H1 (cell line): ENCODE data around the gene OXLD1. TPM values are rescaled to one million over a fixed set of nuclear protein-coding genes. Genes with fewer than 3 reads are reported as not detected.

Experiments
- BRCA1 ChIP-seq: IDR thresholded peaks from 2 replicates; pipeline ENCODE4 v1.6.1; 2012; ENCODE audit warnings: low read depth, low read length, improper control_type of control experiment
- CREB1 ChIP-seq: IDR thresholded peaks from 2 replicates; pipeline ENCODE4 v1.6.1; 2012; ENCODE audit warnings: inconsistent platforms
- E2F6 ChIP-seq: IDR thresholded peaks from 2 replicates; pipeline ENCODE4 v1.6.1; 2012; ENCODE audit warnings: inconsistent platforms
- FOSL1 ChIP-seq: IDR thresholded peaks from 2 replicates; pipeline ENCODE4 v1.6.1; 2011; ENCODE audit warnings: mild to moderate bottlenecking, low read depth, low read length, moderate library complexity; ENCODE audit not compliant: insufficient read depth
- JUND ChIP-seq: IDR thresholded peaks from 2 replicates; pipeline ENCODE4 v1.6.1; 2011; ENCODE audit warnings: mild to moderate bottlenecking, improper control_type of control experiment, low read length
- PHF8 ChIP-seq: fragments of 200-600 bp; sonication (generic); conservative IDR thresholded peaks from 2 replicates; pipeline ENCODE4 v1.7.1; 2012; ENCODE audit warnings: low read depth, mild to moderate bottlenecking, inconsistent platforms, low read length, moderate library complexity
- RBBP5 ChIP-seq: IDR thresholded peaks from 2 replicates; pipeline ENCODE4 v1.7.1; 2012; ENCODE audit warnings: low read depth, mild to moderate bottlenecking, inconsistent platforms, low read length, moderate library complexity, borderline replicate concordance
- RNF2 ChIP-seq: fragments of 200-900, 300-1000 bp; sonication (generic); IDR thresholded peaks from 2 replicates; pipeline ENCODE4 v1.7.1; 2016; ENCODE audit warnings: borderline replicate concordance, low read depth, mild to moderate bottlenecking, antibody characterized with exemption, low read length; ENCODE audit not compliant: poor library complexity, severe bottlenecking; ENCODE audit errors: missing control alignments
- RXRA ChIP-seq: IDR thresholded peaks from 2 replicates; pipeline ENCODE4 v1.6.1; 2011; ENCODE audit warnings: low read depth, mild to moderate bottlenecking, low read length, moderate library complexity; ENCODE audit not compliant: insufficient read depth
- SAP30 ChIP-seq: fragments of 300-600 bp; sonication (generic); IDR thresholded peaks from 2 replicates; pipeline ENCODE4 v1.7.1; 2012; ENCODE audit warnings: low read length, moderate library complexity, mild to moderate bottlenecking, inconsistent platforms; ENCODE audit not compliant: insufficient read depth, insufficient replicate concordance
- SRF ChIP-seq: IDR thresholded peaks from 2 replicates; pipeline ENCODE4 v1.6.1; 2011; ENCODE audit warnings: mild to moderate bottlenecking, low read depth, low read length, moderate library complexity
- TBP ChIP-seq: IDR thresholded peaks from 2 replicates; pipeline ENCODE4 v1.6.1; 2011; ENCODE audit warnings: low read depth, low read length, improper control_type of control experiment
- polyA plus RNA-seq, 7 experiments: library from polyadenylated mRNA; depleted of rRNA in 3 of 7; stranded (reverse) in 5 of 7; unstranded in 2 of 7; fragments of >200 nt in 5 of 7; fragments of 200-250 nt in 2 of 7; gene quantifications; 1 replicate in 5 of 7; 2 replicates in 1 of 7; 4 replicates in 1 of 7; pipeline versions ENCODE4 v1.2.1 to v1.2.3, GENCODE V29; 2011 to 2013; ENCODE audit warnings: missing spikeins in 2 of 7, mixed read lengths in 2 of 7
- total RNA-seq: library from RNA; stranded (reverse); fragmentation: NEBNext Ultra II Directional; extraction: Animal tissue kit (Norgen Biotek cat#: 25700); gene quantifications from 2 replicates; pipeline ENCODE4 v1.2.1, GENCODE V29; 2021

Gene OXLD1
- total and polyA plus RNA-seq, 2 of the 8 experiments (the other 6 are each of a cell fraction or from before 2014, with no cell fraction given), result 41.5 to 61.9 TPM

DNA sequence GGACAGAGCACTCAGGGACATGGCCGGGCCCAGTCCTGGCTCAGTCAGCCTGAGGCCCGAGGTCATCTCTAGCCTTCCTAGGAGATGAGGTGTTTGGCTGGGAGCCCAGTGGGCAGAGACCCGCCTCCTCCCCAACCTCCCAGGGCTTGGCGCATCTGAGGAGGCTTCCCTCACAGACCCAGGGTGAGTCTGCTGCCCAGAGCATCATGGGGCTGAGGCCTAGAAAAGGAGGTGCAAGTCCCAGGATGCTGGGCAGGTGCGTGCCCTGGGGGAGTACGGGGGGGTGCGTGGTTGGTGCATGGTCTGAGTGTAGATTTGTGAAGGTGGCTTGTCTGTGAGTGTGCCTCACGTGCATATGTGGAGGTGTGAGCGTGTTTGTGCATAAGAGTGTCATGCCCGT lies 14.7 kb downstream of the OXLD1 start (continued):
- TF ChIP-seq RBBP5 (no peak), SRF (no peak), CREB1 (no peak), SAP30 (no peak), BRCA1 (no peak), TBP (no peak), RNF2 (no peak), E2F6 (no peak), RXRA (no peak), JUND (no peak), PHF8 (no peak), FOSL1 (no peak)
